Measurements from ENCODE around the gene PCK1.
A peak's percentile ranks its signal among the peaks of the same experiment; 100 is the strongest.
"Not testable (repeated sequence)": the region's sequence is repeated elsewhere in the genome, so short reads cannot be mapped to it uniquely, and the experiment has no call there.

Gene PCK1

DNA sequence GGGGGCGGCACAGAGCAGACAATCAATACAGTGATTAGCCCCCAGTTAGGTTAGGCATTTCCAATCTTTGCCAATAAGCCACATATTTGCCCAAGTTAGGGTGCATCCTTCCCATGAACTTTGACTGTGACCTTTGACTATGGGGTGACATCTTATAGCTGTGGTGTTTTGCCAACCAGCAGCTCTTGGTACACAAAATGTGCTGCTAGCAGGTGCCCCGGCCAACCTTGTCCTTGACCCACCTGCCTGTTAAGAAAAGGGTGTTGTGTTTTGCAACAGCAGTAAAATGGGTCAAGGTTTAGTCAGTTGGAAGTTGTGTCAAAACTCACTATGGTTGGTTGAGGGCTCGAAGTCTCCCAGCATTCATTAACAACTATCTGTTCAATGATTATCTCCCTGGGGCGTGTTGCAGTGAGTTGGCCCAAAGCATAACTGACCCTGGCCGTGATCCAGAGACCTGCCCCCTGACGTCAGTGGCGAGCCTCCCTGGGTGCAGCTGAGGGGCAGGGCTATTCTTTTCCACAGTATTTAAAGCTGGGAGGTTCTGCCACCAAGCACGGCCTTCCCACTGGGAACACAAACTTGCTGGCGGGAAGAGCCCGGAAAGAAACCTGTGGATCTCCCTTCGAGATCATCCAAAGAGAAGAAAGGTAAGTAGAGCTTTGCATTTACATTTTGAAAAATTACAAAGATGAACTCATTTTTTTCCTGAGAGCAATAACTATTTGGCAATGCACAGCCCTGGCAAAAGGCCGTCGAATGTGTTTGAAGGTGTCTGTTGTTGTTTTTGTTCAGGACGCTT is at the start of gene PCK1:
Gene PCK1, plus strand, starts transcription at position 557 of the 802 bp plus-strand sequence. CDS start 302 bp downstream, outside the sequence.
- DNase-seq (ENCODE audit: low spot score) = no peak

DNA sequence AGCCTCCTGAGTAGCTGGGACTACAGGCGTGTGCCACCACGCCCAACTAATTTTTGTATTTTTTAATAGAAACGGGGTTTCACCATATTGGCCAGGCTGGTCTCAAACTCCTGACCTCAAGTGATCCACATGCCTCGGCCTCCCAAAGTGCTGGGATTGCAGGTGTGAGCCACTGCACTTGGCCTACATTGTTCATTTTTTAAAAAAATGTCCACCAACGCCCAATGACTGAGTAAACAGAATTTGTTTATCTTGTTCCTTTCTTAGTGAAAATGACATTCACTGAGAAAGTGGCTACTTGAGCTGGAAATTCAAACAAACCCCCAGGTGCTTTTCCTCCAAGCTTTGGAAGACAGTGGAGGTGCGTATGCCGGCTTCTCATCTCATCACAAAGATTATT is 49.2 kb upstream of the PCK1 start:
- not testable (repeated sequence) for DNase-seq (ENCODE audit: low spot score)

DNA sequence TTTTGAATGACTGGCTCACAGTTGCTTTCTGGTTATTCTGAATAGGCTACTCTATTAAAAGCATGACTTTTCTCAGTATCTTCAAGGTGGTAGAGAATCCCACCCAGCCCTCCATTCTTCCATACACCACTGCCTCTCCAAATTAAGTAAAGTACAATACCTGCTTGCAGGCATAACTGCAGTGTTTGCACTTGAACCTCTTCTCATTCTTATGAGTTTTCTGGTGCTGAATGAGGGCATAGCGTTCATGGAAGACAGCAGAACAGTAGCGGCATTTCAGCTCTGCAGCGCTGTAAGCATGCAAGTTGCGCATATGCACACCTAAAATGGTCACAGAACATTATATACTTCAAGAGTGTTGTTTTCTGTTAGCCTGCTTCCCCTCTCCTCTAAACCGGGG is 48.5 kb upstream of the PCK1 start:
- DNase-seq (ENCODE audit: low spot score) = no peak

DNA sequence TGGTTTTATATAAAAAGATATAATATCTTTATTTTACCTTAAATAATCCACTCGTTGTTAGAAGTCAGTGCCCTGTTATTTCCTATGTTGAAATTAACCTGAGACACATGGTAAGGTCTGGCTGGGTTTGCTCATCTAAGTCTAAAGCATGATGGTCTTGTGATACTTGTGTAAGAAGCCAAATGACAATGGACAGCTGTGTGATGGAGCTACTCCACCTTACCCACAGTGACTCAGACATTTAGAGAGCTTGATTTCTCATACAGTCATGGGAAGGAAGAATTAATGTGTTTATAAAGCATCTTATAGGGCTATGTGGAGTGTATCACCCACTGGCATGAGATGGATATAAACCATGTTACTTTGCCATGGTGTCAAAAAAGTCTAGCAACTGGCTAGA is 47.7 kb upstream of the PCK1 start:
- DNase-seq (ENCODE audit: low spot score) = no peak

DNA sequence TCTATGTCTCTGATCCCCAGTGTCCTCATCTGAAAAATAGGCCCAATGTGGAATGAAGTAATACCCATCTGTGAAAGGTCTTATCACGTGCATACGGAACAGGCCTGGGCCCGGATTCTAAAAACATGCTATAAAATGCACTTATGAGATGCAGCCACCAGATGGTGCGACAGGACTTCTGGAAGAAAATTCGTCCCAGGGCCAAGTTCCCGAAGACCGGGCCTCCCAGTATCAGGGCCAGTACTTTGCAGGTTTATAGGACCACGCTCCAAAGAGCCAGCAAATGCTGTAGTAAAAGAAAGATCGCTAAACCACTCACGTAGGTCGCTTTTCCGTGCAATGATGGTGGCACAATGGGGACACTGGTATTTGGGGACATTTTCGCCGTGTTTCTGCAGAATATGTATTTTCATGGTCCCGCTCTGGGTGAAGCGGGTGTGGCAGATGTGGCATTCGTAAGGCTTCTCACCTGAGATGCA is 46.6 kb upstream of the PCK1 start:
- DNase-seq (ENCODE audit: low spot score) = peak; percentile 78

DNA sequence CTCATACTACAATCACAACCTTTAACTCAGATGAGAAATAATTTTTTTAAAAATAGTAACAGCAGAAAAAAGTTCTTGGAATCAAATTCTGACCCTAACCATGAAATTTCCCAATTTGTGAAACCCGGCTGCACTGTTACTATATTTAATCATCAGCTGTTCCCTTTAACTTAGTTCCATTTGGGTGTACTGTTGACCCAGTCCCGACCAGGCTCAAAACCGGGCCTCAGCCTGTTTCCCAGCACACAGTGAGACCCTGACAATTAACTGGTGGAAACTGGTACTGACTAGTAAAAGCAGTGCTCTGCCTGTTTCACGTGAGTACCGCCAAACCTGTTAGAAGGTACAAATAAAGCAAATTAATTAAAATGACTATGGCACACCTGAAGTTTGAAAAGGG is 43.0 kb upstream of the PCK1 start:
- DNase-seq (ENCODE audit: low spot score) = no peak

DNA sequence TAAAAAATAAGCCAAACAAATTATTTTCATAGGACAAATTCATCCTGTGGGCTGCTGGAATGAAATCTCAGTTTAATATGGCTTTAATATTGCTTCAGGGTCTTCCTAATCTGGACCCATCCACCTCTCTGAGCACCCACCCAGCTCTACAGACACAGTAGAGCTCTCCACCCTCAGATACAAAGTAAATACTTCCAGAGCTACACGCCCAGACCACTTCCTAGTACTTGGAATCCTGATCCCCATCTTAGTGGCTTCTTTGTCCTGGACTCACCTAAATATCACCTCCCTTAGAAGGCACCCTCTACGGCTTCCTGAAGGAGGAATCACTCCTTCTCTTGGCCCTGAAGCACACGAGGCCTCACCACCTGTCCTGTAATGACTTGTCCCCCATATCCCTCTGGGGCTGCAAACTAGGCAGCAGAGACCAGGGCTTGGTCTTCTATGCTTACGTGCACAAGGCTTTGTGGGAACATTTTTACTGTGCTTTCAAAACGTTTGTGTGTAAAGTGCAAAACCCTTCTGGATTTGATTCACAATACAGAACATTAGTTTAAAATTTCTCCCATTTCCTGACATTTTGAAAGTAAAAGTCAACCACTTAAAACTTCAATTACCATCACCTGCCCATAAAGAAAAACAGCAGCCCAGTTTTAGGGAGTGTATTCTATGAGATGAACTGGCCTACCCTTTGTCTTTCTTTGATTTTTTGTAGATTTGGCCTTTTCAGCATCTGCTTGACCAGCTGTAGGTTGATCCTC is 38.4 kb upstream of the PCK1 start:
- DNase-seq (ENCODE audit: low spot score) = no peak

DNA sequence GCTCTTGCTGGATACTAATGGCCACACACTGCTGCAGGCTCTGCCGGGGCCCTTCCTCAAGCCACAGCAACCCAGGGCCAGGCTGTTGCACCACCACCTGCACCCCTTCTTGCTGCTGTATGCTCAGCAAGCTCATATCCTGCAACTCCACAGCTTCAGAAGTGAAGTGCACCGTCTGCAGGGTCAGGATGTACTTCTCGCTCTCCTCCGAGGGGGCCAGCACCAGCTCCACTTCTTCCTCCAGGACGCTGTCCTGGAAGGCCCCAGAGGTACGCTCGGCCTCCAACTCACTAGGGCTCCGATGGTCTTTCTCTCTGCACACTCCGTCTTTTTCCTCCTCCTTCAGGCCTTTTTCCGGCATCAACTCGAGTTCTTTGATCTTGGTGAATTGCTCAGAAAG is 37.1 kb upstream of the PCK1 start:
- no peak for DNase-seq (ENCODE audit: low spot score)

DNA sequence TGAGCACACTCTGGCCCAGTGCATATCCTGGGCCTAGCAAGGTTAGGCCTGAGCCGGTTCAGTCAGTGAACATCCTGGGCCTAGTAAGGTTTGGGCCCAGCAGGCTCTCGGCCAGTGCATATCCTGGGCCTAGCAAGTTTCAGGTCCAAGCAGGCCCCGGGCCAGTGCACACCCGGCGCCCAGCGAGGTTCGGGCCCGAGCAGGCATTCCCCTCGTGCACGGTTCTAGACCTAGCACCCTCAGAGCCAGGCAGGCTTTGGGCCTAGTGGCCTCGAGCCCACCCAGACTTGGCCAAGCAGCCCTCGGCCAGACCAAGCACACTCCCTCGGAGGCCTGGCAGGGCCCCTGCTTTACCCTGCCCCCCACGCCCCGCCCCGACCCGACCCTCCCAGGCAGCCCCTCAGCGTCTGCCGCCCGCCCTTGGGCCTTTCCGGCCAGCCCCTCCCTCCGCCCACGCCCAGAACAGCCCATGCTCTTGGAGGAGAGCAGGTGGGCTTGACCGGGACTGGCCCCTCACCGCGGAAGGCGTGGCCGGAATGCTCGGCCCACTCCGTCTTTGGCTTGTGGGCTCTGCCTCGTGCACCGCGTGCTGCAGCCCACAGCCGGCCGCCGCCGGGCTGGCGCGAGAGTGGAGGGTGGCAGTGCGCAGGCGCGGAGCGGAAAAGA is 36.3 kb upstream of the PCK1 start, which contains the start of gene CTCFL:
Gene CTCFL, minus strand, starts transcription at position 630 of the 666 bp plus-strand sequence. CDS start 935 bp downstream, outside the sequence.
- DNase-seq (ENCODE audit: low spot score) = no peak

DNA sequence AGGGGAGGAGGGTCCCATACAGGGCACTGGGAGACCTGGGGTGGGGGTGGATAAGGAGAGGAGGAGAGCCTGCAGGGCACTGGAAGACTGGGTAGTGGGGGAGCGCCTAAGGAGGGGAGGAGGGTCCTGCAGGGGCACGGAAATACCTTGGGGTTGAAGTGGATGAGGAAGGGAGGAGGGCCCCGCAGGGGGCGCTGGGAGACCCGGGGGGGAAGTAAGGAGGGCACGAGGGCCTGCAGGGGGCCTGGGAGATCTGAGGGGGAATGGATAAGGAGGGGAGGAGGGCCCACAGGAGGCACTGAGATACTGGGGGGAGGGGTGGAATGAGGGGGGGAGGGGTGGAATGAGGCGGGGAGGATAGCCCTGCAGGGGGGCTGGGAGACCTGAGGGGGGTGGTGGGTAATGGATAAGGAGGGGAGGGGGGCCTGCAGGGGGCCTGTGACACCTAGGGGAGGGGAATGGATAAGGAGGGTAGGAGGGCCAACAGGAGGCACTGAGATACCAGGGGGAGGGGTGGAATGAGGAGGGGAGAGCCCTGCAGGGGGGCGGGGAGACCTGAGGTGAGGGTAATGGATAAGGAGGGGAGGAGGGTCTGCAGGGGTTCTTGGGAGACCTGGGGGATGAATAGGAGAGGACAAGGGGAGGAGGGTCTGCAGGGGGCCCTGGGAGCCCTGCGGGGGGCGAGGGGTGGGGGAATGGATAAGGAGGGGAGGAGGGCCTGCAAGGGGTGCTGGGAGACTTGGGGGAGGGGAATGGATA is 35.4 kb upstream of the PCK1 start:
- DNase-seq (ENCODE audit: low spot score) = no peak

DNA sequence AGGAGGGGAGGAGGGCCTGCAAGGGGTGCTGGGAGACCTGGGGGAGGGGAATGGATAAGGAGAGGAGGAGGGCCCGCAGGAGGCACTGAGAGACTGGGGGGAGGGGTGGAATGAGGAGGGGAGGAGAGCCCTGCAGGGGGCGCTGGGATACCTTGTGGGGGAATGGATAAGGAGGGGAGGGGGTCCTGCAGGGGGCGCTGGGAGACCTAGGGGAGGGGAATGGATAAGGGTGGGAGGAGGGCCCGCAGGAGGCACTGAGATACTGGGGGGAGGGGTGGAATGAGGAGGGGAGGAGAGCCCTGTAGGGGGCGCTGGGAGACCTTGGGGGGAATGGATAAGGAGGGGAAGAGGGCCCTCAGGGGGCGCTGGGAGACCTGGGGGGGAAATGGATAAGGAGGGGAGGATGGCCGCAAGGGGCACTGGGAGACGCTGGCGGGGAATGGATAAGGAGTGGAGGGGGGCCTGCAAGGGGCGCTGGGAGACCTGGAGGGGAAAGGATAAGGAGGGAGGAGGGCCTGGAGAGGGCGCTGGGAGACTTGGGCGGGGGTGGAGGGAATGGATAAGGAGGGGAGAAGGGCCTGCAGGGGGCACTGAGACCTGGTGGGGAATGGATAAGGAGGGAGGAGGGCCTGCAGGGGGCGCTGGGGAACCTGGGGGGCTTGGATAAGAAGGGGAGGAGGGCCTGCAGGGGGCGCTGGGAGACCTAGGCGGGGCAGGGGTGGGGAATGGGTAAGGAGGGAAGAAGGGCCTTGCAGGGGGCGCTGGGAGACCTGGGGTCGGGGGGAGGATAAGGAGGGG is 34.6 kb upstream of the PCK1 start:
- DNase-seq (ENCODE audit: low spot score) = no peak

DNA sequence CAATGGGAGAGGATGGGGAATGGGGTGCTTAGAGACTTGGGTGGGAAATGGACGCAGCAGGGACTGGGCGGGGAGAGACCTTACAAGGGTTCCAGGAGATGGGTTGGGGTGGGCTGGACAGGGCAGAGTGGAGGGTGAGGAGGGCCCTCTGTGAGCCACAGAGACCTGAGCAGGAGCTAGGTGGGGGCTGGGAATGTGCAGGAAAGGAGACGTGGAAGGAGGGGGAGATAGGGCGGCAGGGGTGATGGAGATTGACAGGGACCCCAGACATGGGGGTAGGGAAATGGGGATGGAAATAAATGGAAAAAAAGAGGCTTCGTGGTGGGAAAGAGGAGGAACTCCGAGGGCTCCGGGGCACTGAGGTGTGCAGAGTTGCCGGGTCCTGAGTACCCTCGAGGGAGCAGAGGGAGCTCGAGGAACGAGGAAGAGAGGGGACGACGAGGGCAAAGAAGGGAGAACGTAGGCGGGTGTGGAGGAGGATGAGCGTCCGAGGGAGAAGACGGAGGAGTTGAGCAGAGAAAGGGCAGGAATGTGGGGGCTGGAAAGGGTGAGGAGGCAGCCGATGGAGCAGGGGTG is 33.9 kb upstream of the PCK1 start:
- DNase-seq (ENCODE audit: low spot score) = no peak

DNA sequence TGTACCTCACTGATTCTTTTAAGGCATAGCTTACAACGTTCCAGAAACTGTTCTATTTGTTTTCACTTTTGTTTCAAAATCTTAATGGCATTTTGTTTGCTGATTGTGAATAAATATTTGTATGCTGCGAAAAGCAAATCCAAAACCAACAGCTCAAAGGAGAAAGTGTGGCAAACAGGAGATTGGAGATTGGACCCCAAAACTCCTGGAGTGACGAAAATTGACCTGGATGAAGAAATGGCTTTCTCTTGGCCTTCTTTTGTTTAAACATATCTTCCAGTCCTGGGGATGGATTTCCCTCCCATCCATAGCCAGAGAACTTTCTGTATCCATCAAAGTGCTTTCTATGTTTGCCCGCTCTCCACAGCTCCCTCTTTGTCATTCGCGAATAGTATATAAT is 33.2 kb upstream of the PCK1 start:
- no peak for DNase-seq (ENCODE audit: low spot score)

DNA sequence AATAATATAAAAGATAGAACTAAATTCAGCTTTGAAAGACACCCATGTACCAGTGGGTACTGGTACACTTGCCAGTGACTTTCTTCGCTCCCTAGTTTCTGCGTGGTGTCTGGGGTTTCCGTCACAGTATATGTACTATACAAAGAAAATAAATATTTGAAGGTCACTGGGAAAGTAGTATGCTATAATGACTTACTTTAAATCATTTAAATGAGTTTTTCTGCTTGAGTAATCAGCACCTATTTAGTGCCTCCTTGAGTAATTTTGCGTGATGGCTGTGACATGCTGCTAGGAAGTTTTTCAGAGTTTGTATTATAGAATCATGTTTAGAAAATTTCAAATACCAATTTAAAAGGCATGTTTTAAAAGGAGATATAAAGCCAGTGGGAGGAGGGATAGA is 32.8 kb upstream of the PCK1 start:
- DNase-seq (ENCODE audit: low spot score) = no peak

DNA sequence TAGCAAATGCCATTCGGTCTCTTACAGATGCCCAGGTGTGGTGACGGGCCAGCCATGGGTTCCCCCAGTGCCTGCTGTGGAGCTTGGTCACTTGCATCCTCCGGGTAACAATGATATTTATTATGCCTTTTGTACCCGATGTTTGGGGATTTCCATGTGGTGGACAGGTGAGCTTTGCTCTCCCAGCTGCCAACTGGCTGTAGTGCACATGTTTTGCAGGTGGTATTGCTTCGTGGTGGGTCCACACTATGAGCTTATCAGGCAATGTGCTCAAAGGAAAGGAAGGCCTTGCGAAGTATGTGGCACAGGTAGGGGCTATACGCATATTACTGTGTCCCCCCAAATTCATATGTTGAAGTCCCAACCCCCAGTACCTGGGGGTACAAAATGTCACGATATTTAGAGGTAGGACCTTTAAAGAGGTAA is 31.7 kb upstream of the PCK1 start:
- DNase-seq (ENCODE audit: low spot score) = no peak

DNA sequence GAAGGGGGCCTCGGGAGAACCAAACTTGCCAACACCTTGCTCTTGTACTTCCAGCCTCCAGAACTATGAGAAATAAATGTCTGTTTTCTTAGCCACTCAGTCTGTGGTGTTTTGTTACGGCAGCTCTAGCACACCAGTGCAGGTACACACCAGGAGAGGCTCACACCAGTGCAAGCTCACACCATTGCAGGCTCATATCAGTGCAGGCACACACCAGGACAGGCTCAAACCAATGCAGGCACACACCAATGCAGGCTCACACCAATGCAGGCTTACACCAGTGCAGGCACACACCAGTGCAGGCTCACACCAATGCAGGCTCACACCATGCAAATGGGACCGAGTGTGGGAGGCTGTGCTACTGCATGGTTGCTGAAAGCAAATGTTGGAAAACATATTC is 31.1 kb upstream of the PCK1 start:
- DNase-seq (ENCODE audit: low spot score) = no peak

DNA sequence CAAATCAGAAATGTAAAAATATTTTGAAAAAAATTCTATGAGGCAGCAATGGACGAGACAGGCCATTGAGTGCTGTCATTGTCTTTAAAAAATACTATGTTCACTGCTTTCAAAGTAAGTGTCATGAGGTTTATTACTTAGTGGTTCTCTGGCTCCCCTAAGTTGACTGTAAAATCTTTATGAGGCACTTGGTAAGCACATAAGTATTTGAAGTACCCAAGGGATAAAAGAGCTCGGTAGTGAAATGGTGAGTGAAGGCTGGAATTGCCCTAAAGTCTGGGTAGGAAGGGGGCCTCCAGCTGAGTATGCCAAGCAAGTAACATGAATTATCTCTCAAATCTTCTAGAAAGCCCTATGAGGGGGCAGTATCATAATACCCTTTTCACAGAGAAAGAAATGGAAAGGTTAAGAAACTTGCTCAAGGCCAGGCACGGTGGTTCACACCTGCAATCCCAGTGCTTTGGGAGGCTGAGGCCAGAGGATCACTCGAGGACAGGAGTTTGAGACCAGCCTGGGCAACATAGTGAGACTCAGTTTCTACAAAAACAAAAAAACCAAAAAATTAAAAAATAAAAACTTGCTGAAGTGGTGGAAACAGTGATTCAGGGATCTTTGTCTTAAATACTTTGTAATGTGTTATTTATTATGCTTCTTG is 30.5 kb upstream of the PCK1 start:
- no peak for DNase-seq (ENCODE audit: low spot score)

DNA sequence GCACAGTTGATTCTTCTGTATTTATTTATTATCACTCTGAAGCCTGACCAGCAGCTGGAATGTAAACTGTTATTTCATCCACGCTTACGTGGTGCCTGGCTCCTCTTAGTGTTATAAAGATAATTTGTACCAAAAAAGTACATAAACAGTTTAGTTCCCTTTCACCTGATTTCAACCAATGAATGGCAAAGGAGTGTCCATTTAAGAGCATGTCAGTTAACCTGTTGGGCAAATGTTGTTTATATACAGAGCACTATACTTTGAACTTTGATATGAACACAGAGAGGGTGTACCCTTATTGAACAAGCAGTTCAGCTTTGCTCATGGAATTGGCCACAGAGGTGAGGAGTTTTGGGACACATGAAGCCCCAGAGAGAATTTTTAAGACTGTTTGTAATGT is 28.8 kb upstream of the PCK1 start:
- DNase-seq (ENCODE audit: low spot score) = no peak

DNA sequence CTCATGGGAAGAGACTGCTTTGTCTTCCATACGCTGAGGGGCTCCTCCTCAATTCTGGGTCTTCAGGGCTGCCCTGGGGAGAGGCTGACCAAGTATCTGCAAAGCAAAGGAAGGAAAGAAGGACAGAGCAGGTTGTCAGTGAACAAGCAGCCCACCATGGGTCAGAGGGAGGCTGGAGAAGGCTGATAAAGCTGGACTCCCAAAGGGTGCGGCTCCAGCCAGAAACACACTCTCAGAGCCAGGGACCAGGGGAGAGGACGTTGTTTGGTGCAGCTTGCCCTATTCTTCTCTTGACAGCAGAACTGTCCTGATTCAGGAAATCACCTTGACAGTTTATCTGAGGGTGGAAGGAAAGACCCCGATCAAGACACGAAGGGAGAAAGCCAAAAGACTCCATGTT is 25.6 kb upstream of the PCK1 start:
- DNase-seq (ENCODE audit: low spot score) = no peak

DNA sequence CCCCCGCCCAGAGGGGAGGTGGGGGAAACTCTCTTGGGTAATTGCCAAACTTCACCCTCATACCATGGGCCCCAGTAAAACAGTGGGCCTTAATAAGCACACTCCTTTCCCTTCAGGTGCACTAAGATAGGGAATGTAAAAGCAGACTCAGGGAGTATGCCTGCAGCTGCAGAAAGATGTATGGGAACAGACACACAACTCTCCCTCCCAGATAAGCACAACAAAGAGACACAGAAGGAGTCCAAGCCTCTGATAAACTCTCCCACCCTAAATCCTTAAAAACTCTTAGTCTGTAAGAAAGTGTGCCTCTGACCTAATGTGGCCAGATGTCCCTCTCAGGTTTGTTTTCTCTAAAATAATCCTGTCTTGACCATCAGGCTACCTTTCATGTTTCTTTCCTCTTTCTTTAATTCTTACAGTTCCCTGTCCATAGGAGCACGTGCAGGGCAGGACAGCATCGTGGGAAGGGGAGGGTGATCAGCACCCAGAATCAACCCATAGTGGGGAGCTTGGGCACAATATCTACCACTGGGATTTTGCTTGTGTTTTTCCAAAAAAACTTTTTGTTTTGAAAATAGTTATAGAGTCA is 24.7 kb upstream of the PCK1 start:
- no peak for DNase-seq (ENCODE audit: low spot score)

All from D341Med (cell line).